Measurements from ENCODE around the gene DOCK11.
"Not testable (repeated sequence)": the region's sequence is repeated elsewhere in the genome, so short reads cannot be mapped to it uniquely, and the experiment has no call there.

The DOCK11 gene

DNA sequence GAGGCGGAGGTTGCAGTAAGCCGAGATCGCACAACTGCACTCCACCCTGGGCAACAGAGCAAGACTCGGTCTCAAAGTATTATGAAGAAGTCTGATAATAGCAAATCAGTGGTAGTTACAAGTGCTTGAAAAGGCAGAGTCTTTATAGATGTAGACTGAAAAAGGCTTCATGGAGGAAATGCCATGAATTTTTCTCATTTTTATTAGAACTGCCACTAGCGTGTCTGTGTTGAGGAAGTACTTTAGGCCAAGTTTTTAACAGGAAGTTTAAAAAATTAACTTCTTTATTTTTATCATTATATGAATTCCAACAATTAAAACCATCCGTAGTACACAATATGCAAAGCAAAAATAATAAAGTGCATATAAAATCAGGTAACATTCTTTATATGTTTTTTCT is 199.0 kb downstream of the DOCK11 start:
- DNase-seq (ENCODE audit: low read depth), result no peak

DNA sequence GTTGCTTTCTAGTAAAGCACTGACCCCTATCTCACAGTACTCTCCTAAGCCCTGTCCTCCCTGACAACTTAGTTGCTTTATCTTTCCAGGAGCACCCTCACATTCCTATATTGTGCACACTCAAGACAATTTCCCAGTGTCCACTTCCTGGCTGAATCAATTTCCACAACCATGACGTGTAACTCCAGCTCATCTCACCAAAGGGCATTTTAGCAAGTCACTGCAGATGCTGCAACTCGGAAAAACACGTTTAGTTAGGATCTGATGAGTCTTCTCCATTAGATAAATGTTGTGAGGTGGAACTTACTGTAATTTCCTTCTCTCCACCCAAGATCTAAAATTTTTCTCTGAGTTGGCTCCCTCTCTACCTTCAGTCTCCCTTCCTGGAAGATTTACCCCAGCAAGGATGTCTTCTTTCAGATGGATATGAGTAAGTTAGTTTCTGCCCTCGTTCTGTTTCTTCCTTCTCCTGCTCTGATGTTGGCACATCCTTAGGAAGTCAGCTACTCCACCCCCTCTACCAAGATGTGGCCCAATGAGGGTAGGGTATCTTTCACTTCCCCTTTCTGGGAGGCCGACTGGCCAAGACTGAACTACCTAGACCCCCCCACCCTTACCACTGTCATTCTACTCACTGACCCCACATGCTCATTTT is 203.0 kb downstream of the DOCK11 start:
- DNase-seq (ENCODE audit: low read depth), result no peak

DNA sequence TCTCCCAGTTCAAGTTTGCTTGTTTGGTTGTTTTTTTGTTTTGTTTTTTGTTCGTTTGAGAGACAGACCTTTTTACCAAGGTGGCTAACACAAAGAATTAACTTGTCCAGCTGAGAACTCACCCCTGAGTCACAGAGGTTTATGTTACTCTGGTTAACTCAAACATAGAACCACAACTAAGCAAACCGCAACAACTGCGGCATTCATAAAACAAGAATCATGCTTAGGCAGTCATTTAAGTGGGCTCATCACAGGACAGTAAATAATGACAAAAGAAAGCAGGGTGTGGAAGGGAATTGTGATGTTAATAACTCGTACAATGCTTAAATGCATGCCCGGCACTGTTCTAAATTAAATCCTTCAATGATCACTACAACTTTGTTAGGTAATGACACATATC is 207.1 kb downstream of the DOCK11 start:
- no peak for DNase-seq (ENCODE audit: low read depth)

DNA sequence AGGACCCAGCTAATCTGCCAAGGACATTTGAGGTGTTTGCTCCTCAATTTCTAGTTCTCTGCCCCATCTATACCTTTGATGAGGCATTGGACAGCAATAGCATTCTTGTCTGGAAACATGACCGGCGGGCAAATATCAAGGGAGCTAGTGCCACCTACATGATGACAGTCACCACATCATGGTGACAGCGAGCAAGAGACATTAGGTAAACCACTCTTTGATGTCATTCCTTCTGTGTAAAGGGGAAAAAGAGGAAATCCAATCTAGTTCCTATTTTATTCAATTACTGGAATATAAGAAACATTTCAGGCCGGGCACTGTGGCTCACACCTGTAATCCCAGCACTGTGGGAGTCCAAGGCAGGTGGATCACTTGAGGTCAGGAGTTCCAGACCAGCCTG is 211.1 kb downstream of the DOCK11 start:
- no peak for DNase-seq (ENCODE audit: low read depth)

DNA sequence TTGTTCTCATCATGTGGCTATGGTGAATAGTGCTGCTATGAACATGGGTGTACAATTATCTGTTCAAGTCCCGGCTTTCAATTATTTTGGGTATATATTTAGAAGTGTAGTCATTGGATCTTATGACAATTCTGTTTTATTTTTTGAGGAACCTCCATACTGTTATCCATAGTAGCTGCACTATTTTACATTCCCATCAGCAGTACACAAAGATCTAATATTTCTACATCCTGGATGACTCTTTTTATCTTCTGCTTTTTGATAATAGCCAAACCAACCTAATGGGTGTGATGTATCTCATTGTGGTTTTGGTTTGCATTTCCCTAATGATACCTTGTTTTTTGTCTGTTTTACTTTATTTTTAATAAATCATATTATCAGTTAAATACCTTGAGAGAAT is 218.9 kb downstream of the DOCK11 start:
- DNase-seq (ENCODE audit: low read depth), result no peak

DNA sequence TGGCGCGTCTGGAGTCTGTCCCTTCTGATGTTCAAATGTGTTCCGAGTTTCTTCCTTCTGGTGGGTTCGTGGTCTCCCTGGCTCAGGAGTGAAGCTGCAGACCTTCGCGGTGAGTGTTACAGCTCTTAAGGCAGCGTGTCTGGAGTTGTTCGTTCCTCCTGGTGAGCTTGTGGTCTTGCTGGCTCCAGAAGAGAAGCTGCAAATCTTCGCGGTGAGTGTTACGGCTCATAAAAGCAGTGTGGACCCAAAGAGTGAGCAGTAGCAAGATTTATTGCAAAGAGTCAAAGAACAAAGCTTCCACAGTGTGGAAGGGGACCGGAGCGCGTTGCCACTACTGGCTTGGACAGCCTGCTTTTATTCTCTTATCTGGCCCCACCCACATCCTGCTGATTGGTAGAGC is 220.3 kb downstream of the DOCK11 start:
- not testable (repeated sequence) for DNase-seq (ENCODE audit: low read depth)

DNA sequence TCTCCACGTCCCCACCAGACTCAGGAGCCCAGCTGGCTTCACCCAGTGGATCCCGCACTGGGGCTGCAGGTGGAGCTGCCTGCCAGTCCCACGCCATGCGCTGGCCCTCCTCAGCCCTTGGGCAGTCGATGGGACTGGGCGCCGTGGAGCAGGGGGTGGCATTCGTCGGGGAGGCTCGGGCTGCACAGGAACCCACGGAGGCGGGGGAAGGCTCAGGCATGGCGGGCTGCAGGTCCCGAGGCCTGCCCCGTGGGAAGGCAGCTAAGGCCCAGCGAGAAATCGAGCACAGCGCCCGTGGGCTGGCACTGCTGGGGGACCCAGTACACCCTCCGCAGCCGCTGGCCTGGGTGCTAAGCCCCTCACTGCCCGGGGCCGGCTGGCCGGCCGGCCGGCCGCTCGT is 221.2 kb downstream of the DOCK11 start:
- not testable (repeated sequence) for DNase-seq (ENCODE audit: low read depth)

DNA sequence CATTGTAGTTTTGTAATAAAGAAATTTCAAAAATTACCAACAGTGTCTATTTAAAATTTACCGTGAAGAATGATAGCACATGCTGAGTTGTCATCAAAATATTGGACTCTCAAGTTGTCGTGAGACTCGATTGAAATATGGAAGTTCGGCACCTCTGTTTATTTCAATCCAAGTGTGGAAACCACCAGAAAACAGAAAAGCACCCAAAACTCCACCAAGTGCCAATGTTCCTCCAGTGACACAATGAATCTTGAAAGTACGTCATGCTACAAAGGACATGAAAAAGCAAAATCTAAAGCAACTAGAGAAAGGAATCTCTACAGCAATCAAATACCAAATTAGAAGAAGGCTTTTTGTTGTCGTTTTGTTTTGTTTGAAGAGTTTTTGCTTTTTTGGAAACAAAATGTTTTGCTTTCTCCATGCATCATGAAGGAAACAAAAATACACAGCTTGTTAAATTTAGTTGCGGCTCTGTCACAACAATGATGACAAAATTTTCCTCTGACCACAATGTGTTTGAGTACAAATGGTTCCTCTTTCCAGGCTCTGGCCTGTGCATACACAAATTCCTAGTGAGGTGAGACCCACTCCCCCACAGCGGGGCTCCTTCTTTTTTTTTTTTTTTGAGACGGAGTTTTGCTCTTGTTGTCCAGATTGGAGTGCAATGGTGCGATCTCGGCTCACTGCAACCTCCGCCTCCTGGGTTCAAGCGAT is 222.2 kb downstream of the DOCK11 start:
- DNase-seq (ENCODE audit: low read depth), result no peak

DNA sequence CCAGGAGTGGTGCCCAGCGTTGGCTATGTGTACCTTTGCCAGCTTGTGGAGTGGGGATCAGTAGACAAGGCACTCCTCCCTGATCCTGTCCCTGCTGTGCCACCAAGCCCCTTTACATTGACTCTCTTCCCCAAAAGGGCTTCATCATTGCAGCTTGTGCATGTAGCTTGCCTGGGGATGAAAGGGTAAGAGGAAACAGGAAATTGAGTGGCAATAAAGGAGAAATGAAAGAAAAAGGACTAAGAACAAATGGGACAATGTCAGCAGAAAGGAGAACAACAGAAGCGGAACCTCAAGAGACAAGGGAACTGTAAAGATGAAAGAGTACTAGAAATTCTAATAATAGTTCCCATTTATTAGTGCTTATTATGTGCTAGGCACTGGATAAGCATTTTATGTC is 223.1 kb downstream of the DOCK11 start:
- DNase-seq (ENCODE audit: low read depth), result no peak

DNA sequence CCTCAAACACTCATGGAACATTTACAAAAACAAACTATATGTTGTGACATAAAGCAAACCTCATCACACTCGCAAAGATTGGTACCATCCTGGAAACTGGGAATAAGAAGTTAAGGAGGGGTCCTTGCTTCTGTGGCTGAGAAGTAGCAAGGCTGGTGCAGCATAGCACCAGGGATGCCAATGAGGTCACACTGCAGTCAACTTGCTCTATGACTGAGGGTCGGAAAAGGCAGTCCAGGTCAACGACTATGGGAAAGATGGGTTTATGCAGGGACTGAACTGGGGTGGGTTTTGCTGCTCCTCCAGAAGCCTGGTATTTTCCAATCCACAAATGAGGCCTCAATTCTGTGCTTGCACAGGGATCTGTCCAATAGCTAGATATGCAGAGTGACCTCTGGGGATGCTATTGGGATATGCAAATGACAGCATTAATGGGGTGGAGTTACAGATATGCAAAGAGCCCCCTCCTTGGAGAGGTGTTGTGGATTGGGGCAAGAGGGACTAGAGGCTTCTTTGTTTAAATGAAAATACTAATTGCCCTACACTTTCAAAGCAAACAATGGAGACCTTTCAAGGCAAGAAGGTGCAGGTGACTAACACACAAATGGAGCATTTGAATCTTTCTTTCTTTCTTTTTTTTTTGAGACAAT is 224.6 kb downstream of the DOCK11 start:
- DNase-seq (ENCODE audit: low read depth), result no peak

DNA sequence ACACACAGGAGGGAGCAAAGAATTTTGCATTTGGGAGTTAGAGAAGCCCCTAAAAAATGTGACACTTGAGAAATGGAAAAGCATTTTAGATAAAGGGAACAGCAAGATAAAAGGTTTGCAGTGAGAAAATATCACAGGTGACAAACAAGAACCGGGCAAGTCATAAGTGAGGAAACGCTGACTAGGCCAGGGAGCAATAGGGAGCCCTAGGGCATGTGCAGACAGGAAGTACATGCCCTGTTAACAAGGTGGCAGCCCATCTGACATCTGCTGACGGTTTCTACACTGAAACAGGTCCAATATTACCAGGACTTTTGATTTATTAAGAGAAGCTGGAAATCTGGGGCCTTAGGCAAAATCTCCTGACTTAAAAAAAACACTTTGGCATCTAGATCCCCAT is 227.8 kb downstream of the DOCK11 start:
- no peak for DNase-seq (ENCODE audit: low read depth)

DNA sequence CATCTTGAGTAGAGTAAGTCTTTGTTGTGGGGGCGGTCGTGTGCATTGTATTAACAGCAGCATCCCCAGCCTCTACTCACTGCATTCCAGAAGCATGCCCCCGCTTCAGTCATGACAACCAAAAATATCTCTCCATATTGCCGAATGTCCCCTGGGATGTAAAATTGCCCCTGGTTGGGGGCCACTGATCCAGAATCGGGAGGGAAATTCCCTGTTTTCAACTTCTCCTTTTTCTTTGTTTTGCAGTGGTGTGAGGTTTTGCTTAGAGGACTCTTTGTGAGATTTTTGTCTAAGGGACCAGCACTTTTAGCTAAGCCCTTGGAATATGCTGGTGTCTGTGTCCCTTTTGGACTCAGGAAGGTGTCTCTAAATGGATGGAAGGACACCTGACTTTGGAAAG is 228.8 kb downstream of the DOCK11 start:
- DNase-seq (ENCODE audit: low read depth), result no peak

DNA sequence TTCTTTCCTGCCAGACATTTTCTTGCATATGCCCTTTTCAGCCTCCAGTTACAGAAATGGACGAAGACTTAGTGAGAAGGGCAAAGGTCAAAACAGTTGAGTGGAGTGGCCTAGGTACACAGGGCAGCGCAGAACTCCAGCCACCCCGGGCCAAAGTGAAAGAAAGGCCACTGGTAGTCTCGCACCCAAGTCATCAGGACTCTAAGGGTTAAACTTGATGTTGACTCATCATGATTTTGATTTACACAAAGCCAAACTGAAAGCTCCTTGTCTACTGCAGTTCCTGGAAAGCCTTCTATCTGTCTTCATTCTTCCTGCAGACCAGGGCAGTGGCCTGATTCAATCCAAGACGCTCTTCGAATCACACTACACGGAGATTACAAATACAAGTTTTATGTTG is 229.2 kb downstream of the DOCK11 start:
- no peak for DNase-seq (ENCODE audit: low read depth)

DNA sequence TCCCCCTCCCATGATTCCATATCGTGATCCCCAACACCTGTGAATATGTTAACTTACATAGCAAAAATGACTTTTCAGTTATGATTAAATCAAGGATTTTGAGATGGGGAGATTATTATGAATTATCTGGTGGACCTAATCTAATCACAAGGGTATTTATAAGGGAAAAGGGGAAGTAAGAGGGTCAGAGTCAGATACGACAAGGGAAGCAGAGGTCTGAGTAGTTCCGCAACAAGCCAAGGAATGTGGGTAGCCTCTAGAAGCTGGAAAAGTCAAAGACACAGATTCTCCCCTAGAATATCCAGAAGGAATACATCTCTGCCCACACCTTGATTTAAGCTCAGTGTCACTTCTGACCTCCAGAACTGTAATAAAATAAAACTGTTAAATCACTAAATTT is 230.8 kb downstream of the DOCK11 start:
- no peak for DNase-seq (ENCODE audit: low read depth)

DNA sequence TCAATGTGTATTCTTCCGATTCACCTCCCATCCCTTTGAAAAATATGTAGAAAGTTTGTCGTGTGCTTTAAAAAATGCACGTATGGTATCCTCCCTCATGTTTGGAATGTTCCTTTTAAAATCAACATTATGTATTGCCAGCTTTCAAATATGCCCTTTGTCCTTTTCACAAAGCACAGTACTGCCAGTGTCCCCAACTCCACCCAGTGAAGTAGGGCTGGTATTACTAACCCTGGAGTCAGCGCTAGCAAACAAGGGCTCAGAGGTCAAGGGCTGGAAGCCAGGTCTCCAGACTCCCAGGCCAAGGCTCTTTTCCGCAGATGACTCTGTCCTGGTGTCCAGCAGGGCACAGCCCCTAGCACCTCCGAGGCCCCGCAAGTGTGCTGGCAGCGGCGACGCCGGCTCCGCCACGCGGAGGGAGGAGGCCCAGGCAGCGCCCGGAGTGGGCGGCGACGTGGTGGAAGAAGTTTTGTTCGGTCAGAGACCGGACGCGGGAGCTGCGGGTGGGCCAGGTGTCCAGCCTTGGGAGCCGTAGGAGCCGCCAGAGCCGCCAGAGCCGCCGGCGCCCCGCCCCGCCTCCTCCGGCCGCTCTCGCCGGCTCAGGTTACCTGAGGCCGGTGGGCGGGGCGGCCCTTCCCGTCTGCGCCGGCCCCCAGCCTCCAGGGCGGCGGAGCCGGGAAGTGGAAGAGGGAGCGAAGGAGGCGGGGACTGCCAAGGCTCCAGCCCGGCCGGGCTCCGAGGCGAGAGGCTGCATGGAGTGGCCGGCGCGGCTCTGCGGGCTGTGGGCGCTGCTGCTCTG is 231.5 kb downstream of the DOCK11 start, which contains the start of gene IL13RA1:
IL13RA1 (plus strand) TSS at position 720 of the 799 bp plus-strand sequence; CDS start at position 753, 33 bp downstream.
- no peak for DNase-seq (ENCODE audit: low read depth)

DNA sequence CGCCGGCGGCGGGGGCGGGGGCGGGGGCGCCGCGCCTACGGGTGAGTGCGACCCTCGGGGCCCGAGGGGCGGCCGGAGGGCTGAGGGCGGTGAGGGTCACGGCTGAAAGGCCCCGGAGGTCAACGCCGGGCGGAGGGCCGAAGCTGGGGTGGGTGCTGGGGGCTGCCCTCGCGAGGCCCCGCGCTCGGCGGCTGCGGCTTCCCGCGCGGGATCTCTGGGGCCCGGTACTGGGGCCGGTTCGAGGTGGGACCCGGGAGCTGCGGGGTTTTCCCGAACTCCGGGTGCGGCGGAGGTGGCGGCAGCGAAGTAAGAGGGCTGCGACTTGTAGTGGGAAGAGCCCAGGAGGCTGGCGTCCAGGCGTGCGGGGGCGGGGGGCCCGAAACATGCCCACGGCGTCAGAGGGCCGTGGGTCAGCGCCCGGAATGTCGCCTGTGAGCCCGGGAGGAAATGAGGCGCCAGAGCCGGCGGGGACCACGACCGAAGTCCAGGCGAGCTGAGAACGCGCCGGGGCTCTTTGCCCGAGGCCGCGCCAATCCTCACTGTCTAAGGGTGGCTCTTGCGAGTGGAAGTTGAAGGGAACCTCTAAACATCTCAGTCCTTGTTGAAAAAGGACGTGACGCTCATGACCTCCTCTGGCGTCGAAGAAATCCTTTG is 232.2 kb downstream of the DOCK11 start:
- DNase-seq (ENCODE audit: low read depth), result no peak

DNA sequence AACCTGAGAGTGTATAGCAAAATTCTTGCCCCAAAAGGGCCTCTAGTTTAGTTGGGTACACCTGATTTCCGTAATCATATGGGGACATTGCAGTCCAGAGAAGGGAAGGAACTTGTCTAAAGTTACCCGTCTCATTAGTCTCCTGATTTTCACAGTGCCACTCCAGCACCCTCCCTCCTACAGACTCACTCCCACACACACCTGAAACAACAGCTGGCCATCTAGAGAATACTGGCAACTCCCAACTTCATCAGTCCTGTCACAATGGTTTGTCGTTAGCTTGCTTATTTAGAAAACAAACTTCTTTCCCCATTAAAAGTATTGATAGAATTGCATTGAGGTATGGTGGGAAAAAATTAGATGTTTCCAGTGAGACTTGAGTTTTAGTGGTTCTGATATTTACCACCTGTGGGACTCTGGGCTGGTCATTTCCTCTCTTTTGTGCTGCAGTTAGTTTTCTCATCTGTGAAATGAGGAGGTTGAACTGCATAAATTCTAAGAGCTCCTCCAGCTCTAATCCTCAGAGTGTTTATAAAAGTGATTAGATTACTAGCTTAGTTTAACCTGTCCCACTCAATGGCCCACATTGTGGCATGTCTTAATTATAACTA is 233.5 kb downstream of the DOCK11 start:
- no peak for DNase-seq (ENCODE audit: low read depth)

DNA sequence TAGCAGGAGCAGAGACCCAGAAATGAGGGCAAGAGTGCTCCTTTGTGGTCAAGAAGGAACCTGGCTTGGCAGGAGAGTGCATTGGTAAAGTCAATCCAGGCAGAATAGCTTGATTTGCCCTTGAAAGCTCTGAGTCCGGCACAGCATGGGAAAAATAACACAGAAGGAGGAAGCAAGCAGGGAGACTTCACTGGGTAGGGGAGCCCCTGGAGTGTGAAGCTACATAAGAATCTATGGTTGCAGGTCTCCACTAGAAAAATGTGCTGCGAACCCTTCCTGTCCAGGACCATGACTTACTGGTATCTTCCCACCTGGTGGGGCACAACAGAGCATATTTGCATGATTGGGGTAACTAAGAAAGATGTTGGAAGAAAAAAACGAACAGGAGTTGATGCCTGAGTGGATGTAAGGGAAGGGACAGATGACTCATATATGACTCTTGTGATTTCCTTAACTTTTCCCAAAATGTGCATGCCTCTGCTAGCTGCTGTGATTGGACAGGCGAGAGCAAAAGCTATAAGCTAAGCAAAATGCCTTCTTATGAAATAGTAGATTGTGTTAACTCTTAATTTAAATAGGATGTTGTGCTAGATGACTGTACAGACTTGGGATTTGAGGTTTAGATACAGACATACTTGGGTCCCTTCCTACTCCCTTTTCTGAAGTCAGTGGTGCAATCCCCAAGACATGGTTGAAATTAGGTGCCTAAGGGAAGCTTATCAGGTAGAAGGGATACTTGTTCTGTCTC is 235.1 kb downstream of the DOCK11 start:
- no peak for DNase-seq (ENCODE audit: low read depth)

DNA sequence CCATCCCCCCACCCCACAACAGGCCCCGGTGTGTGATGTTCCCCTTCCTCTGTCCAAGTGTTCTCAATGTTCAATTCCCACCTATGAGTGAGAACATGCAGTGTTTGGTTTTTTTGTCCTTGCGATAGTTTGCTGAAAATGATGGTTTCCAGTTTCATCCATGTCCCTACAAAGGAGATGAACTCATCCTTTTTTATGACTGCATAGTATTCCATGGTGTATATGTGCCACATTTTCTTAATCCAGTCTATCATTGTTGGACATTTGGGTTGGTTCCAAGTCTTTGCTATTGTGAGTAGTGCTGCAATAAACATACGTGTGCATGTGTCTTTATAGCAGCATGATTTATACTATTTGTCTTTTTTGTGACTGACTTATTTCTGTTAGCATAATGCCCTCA is 236.9 kb downstream of the DOCK11 start:
- DNase-seq (ENCODE audit: low read depth), result not testable (repeated sequence)

DNA sequence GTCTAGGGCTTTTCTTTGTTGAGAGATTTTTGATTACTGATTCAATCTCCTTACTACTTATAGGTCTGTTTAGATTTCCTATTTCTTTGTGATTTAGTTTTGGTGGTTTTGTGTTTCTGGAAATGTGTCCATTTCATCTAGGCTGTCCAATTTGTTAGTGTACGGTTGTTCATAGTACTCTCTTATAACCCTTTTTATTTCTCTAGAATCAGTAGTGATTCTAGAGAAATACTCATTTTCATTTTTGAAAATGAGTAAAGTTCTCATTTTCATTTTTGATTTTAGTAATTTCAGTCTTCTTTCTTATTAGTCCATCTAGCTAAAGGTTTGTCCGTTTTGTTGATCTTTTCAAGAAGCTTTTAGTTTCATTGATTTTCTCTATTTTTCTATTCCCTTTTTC is 239.3 kb downstream of the DOCK11 start:
- DNase-seq (ENCODE audit: low read depth), result no peak

All from stimulated activated CD8-positive, alpha-beta memory T cell treated with anti-CD3 and anti-CD28 coated beads, Interleukin-15, amount 100 ng/mL, for 1 hour (primary cell).